Lower lobe of right lung (tissue), 2 donors: ENCODE data around the gene SEMA3D. TPM values are rescaled to one million over a fixed set of nuclear protein-coding genes. Genes with fewer than 3 reads are reported as not detected.

Experiments used
- ATAC-seq, 2 donors: fragments of 200-7000 bp; cut with Tn5 transposase; one replicate each; pipeline ENCODE4 v1.9.1; 2020 to 2022; ENCODE audit warnings: mild to moderate bottlenecking in 2 of 2, moderate library complexity in 2 of 2
- DNase-seq: peaks from one replicate; pipeline ENCODE4 v3.0.0-alpha.2; 2020
- H3K27ac ChIP-seq: fragments of 200-600 bp; one replicate; pipeline ENCODE4 v1.8.0; 2022
- H3K27me3 ChIP-seq: fragments of 200-600 bp; one replicate; pipeline ENCODE4 v1.8.0; 2022; ENCODE audit warnings: low read depth
- H3K36me3 ChIP-seq: fragments of 200-600 bp; one replicate; pipeline ENCODE4 v1.8.0; 2022; ENCODE audit warnings: mild to moderate bottlenecking
- H3K4me1 ChIP-seq: fragments of 200-600 bp; one replicate; pipeline ENCODE4 v1.8.0; 2022
- H3K4me3 ChIP-seq: fragments of 200-600 bp; one replicate; pipeline ENCODE4 v1.8.0; 2022; ENCODE audit warnings: mild to moderate bottlenecking
- H3K9me3 ChIP-seq: fragments of 200-600 bp; one replicate; pipeline ENCODE4 v1.8.0; 2022
- intact Hi-C: fragments of 100-400 bp; cut with DNase I; formaldehyde crosslinking; loops from one replicate; pipeline ENCODE4 v1.11.0; 2022
- total RNA-seq: library from RNA; stranded (reverse); fragmentation: NEBNext Ultra II Directional; extraction: Animal tissue kit (Norgen Biotek cat#: 25700); gene quantifications from one replicate; pipeline ENCODE4 v1.2.1, GENCODE V29; 2021
- TF ChIP-seq, protein P1 (sequence below): fragments of 200-600 bp; IDR thresholded peaks from one replicate; pipeline ENCODE4 v1.8.0; 2022; ENCODE audit warnings: antibody characterized with exemption, mild to moderate bottlenecking
- donor health status: DM: no; HTN: yes; CAD: no; lungs with severe emphysema.

The SEMA3D gene
- total RNA-seq, 1 donor from 2014 or later, result 8.0 TPM

DNA sequence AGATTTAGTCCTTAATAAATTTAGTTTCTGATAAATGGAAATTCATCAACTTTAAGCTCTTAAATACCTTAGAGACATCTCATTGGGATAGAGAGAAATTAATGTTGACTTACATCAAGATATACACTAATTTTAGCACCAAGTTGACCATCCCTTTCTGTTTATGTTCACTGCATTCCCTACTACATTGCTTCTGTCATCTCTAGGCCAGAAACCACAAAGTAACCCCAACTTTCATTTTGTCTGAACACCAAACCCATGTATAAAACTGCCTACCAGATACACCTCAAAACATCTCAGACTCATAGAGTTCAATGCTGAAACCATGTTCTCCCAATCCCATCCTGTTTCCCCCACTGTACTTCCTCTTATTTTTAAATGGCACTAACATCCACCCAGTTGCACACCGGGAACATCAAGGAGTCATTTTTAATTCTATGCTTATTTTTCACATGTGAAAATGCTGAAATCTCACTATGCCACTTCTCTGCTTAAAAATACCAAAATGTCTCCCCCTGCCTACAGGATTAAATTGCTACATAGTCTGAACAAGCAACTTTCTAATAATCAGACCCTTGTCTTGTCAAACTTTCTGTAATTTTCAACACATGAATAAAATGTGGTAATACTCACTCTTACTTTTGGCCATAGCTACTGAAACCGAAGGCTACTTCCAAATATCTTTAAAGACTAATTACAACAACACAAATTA is 201.6 kb downstream of the SEMA3D start:
- H3K27ac ChIP-seq, result no peak overlapping the region
- ATAC-seq, result no peak
- TF ChIP-seq, protein P1, sequence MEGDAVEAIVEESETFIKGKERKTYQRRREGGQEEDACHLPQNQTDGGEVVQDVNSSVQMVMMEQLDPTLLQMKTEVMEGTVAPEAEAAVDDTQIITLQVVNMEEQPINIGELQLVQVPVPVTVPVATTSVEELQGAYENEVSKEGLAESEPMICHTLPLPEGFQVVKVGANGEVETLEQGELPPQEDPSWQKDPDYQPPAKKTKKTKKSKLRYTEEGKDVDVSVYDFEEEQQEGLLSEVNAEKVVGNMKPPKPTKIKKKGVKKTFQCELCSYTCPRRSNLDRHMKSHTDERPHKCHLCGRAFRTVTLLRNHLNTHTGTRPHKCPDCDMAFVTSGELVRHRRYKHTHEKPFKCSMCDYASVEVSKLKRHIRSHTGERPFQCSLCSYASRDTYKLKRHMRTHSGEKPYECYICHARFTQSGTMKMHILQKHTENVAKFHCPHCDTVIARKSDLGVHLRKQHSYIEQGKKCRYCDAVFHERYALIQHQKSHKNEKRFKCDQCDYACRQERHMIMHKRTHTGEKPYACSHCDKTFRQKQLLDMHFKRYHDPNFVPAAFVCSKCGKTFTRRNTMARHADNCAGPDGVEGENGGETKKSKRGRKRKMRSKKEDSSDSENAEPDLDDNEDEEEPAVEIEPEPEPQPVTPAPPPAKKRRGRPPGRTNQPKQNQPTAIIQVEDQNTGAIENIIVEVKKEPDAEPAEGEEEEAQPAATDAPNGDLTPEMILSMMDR, result no peak
- no peaks in the 10 kb centered on the region for H3K36me3 ChIP-seq
- H3K4me1 ChIP-seq, result no peaks in the 10 kb centered on the region
- no peaks in the 10 kb centered on the region for H3K9me3 ChIP-seq
- DNase-seq, result no peak
- intact Hi-C loops, result no loop called here
- no peaks in the 10 kb centered on the region for H3K27me3 ChIP-seq
- H3K4me3 ChIP-seq, result no peak overlapping the region

DNA sequence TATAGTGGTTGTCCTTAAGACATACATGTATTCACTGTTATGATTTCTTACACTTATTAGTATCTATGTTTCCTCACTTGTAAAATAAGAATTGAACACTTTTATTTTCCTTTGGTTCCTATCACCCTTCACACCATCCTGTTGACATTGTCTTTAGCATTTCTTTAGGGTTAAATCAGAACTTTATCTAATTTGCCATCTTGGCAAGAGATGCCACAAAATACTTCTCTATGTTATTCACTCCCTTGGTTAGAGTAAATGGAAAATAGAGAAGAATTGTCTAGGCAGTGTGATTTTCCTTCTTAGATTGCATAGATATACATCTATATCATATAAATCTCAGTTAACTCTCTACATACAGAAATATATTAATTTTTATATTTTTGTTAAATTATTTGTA is 204.7 kb downstream of the SEMA3D start:
- TF ChIP-seq, protein P1, result no peak
- intact Hi-C loops, result no loop called here
- no peak for ATAC-seq
- no peak overlapping the region for H3K4me3 ChIP-seq
- H3K27me3 ChIP-seq, result no peaks in the 10 kb centered on the region
- H3K27ac ChIP-seq, result no peak overlapping the region
- no peaks in the 10 kb centered on the region for H3K36me3 ChIP-seq
- no peaks in the 10 kb centered on the region for H3K4me1 ChIP-seq
- DNase-seq, result no peak
- no peaks in the 10 kb centered on the region for H3K9me3 ChIP-seq

DNA sequence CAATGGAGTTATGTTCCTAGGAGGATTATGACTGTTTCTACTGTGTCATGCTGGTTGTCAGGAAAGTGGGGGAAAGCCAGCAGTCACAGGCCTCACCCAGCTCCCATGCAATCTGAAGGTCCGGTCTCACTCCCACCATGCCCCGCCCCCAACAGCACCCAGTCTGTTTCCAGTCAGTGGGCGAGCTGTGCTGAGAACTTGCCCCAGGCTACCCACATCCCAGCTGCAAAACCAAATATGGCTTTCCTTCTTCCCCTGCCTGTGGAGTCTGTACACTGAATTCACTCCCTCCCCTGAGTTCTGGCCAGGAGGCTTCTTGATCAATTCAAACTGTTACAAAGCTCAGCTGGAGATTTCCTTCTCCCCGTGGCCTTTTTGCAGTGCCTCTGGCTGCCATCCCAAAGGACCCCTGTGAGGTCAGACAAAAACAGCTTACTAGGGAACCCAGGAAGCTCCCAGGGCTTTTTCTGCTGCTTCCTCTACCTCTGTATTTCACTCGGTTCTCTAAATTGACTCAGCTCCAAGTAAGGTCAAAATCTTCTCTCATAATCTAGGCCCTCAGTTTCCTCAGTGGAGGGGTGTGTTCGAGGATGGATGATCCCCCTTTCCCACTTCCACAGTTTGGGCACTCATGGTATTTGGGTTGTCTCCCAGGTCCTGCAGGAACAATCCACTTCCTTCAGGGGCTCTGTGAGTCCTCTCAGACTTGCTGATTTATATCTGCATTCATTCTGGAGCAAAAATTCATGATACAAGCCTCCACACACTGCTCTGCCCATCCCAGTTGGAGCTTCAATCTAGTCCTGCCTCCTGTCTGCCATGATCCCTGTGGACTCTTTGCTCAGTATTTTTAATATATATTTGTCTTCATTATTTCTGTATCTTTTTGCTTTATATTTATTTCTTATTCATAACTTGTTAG is 205.5 kb downstream of the SEMA3D start:
- H3K4me1 ChIP-seq, result no peaks in the 10 kb centered on the region
- intact Hi-C loops, result no loop called here
- H3K9me3 ChIP-seq, result no peaks in the 10 kb centered on the region
- H3K27ac ChIP-seq, result no peak overlapping the region
- no peak overlapping the region for H3K4me3 ChIP-seq
- TF ChIP-seq, protein P1, result no peak
- no peaks in the 10 kb centered on the region for H3K36me3 ChIP-seq
- no peak for DNase-seq
- H3K27me3 ChIP-seq, result no peaks in the 10 kb centered on the region
- no peak for ATAC-seq

DNA sequence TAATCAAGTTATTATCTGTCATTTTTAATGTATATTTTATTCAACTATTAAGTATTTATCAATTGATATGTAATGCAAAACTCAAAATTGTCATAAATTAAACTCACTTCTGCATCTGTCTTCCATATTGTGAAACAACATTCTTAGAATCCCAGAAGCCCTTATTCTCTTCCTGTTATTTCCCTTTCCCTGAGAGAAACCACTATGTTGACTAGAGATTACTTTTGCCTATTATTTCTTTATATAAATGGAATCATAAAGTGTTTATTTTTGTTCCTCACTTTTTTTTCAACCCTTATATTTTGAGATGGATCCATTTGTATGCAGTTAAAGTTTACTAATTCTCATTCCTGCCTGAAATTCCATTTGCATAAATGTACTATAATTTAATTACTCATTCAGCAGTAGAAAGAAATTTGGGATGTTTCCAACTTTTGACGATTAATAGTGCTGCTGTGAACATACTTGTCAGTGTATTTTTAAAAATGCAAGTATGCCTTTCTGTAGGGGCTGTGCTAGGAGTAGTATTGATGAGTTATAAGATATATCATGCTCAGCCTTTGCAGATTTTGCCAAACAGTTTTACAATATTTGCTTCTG is 211.2 kb downstream of the SEMA3D start:
- TF ChIP-seq, protein P1, result no peak
- Histone ChIP-seq H3K27ac (no peak overlapping the region), H3K4me1 (no peaks in the 10 kb centered on the region), H3K9me3 (no peaks in the 10 kb centered on the region), H3K27me3 (no peaks in the 10 kb centered on the region), H3K36me3 (no peaks in the 10 kb centered on the region), H3K4me3 (no peak overlapping the region)
- DNase-seq (no peak), ATAC-seq (no peak)
- intact Hi-C loops, result no loop called here

DNA sequence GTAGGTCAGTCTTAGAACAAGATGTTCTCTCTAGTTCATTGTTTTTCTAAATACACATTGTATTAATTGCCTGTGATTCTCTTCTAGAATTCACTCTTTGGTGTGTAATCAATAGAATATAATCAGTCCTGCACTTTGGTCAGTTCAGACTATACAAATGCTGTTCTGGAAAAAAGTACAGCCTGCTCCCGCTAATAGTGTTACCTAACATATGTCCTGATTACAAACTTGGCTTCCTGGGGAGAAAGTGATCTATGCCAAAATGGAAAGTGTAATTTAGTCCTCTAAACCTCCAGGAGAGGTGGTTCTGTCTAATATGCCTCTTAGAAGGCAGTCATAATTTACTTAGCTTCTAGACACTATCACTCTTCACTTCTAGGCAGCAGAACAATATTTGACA is 215.5 kb downstream of the SEMA3D start:
- ATAC-seq (no peak), DNase-seq (no peak)
- TF ChIP-seq, protein P1, result no peak
- Histone ChIP-seq H3K9me3 (no peaks in the 10 kb centered on the region), H3K27me3 (no peaks in the 10 kb centered on the region), H3K4me3 (no peak overlapping the region), H3K36me3 (no peaks in the 10 kb centered on the region), H3K4me1 (no peaks in the 10 kb centered on the region), H3K27ac (no peak overlapping the region)
- intact Hi-C loops, result no loop called here
